ENCODE measurements around the gene SLC23A1.
A peak's percentile ranks its signal among the peaks of the same experiment; 100 is the strongest.
"Not testable (repeated sequence)": the region's sequence is repeated elsewhere in the genome, so short reads cannot be mapped to it uniquely, and the experiment has no call there.

The SLC23A1 gene

DNA sequence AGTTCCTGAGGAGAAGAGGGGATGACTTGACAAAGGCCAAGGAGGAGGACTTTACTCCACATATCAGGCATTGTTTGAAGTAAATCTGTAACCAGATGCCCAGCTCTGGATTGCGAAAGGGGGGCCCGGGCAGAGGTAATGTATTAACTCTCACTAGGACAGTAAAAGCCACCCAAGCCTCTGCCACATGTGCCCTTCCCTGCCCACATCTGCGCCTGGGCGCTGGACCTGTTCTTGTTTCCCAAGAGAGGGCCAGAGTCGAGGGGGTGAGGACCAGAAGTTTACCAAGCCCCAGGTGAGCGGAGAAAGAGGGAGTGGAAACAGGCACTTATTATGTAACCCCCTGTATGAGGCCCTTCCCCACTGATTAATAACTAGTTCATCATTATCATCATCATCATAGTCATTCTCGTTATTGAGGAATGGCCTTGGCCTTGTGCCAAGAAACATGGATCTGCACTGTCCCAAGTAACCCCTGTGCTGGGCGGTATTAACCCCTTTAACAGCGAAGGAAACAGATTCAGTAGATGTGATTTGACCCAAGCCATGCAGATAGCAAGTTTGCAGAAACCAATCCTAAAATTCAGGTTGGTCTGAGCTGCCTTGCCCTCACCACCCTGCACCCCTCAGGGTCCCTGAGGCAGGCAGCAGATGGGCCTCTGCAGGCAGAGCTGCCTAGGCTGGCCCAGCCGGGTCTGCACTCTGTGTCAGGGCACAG lies at the start of gene SLC23A1:
Gene SLC23A1 (minus strand): TSS at position 23 of the 718 bp plus-strand sequence. CDS start 44 bp downstream, outside the sequence.
- DNase-seq: no peak

DNA sequence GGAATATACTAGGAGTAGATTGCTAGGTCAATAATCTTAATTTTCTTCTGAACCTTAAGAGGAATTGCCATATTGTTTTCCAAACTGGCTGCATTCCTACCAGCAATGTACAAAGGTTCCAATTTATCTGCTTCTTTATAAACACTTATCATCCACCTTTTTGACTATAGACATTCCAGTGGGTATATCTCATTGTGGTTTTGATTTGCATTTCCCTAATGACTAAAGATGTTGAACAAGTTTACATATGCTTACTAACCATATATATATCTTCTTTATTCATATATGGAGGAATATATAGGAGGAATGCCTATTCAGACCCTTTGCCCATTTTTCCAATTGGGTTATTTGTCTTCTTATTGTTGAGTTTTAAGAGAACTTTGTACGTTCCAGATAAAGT lies 48.6 kb upstream of the SLC23A1 start:
- DNase-seq: no peak

DNA sequence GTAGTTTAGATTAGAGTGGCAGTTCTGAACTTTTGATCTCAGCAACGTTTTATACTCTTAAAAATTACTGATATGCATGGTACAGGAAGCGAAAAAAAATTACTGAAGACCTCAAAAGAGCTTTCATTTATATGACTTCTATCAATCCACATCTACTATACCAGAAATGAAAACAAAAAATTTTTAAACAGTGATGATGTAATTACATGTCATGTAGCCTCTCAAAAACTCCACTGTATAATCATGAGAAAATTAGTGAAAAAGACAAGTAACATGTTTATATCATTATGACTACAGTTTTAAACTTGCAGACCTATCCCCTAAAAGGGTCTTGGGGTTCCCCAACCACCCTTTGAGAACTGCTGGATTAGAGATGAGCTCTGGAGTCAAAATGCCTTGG lies 46.9 kb upstream of the SLC23A1 start:
- DNase-seq: no peak

DNA sequence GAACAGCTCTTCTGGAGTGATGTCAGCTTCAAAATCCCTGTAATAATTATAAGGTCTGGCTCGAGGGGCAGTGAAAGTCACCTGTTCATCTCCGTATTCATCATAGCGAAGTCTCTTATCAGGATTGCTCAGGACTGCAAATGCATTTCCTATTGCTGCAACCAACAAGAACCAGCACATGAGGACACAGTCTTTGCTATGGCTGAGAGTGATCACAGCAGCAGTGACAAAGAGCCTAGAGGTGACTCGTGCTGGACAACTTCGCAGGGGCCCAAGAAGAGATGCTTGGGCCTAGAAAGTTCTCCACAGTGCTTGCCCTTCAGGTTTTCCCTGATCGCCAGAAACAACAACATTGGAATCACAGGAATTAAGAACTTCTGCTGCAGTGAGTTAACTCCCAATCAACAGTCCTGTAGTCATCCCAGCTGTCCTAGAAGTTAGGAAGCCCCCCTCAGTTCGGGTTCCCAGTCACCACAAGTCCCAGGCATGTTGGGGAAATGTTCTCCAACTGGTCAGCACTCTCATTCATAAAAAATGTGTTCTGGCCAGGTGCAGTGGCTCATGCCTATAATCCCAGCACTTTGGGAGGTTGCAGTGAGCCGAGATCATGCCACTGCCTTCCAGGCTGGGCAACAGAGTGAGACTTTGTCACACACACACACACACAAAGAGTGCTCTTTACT lies 43.2 kb upstream of the SLC23A1 start:
- no peak for DNase-seq

DNA sequence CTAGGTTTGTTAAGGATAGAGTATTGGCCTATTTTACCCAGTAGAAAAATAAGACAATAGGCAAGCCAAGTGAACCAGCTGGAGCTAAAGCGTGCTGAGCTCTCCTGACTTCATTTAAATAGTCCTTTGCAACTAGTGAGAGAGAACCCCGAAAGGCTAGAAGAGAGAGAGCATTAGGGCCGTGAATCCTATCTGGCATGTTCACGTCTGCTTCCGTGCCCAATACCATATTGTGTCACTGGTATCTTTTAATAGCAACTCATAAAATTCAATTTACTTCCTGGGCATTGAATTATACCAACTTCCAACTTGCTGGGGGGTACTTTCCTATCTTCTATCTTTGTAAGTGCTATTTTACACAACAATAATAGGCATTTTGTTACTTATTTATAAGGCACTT lies 42.4 kb upstream of the SLC23A1 start:
- DNase-seq: no peak

DNA sequence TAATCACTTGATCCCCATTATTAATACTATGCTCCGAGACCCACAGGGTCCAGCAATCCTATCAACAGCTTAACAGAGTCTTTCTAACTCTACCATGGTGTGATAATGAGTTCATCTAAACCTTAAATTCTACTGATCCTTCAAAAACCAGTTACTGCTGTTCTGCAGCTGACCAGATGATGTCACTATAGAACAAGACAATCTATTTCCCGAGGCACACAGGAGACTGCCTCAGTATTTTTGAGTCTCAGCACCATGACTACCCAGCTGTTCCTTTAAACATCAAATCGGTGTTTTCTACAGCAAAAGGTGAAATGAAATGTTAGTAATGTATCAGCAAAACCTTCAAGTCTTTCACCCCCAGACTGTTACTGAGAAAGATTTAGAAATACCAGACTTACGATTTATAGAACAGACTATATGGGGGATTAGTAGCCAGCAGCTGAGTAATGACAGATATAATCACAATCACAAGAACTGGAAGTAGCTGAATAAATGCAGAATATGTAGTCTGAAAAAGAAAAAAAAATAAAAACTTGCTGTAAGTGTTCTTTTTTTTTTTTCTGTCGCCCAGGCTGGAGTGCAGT lies 39.3 kb upstream of the SLC23A1 start:
- DNase-seq: peak; percentile 56

DNA sequence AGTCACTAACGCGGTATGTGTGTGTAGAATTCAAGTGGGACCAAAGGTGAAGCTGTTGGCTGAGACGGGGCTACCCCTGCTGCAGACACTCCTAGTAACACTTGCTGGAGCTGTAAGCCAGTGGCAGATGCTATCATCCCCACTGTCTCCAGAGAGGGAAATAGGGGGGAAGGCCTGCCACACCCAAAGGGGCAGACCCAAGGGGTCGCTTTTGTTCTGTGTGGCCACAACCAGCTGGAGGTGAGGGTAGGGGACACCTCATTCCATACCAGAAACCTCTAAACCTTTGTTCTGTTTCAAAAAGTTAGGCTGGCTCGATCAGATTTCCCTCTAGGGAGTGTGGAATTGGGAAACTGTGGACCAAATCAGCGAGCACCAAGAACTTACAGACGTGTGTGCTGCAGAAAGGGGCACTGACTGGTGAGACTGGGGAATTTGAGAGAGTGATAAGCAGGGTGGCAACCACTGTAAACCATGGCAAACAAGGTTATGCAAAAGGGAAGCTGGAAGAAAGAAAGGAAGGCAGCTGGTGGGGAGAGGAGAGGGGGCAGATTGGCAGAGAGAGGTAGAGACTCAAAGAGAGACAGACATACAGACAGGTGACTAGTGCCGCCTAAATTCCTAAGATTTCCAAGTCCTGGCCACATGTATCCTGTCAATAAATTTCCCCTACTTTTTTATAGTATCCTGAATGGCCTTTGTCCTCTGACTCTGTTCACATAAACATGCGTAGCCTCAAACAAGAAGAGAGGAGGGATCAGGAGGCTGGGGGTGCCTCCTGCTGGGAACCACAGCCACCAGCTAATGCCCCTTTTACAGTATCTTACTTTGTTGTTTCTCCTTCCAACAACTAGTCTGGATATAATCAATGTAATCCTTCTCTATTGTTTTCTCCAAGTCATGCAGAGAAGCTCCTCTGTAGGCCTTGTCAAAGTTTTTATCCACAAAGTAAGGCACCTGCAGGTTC lies 36.4 kb upstream of the SLC23A1 start:
- no peak for DNase-seq

DNA sequence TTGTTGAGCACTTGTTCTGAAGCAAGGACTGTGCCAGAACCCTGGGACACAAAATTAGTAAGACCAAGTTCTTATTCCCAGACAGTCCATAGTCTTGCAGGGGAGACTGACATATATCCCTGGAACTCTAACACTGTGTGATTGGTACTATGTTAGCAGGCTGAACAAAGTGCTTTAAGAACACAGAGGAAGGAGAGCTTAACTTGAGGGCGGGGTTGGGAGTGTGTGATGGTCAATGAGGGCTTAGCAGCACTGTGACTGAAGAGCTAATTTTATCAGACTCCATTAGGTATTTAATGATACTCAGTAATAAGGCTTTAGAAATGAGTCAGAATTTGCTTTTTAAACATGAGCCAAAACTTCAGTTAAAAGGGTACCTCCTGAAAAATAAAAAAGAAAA lies 35.7 kb upstream of the SLC23A1 start:
- no peak for DNase-seq

DNA sequence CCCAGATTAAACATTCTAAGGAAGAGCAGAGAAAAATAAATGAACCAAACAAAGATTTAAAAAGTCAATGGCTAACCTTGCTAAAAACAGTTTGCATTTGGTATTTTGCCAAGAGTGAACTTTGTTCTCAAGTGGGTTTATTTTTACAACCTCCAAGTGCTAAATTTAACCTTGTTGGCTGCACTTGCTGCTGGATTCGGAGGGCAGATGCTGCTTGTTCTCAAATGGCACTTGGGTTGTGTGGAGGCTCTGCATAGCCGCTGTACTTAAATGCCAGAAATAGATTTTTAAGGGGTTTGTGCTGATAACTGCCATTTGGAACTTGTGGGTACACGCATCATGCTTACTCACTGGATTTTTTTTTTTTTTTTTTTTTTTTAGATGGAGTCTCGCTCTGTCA lies 34.1 kb upstream of the SLC23A1 start:
- peak; percentile 61 for DNase-seq

DNA sequence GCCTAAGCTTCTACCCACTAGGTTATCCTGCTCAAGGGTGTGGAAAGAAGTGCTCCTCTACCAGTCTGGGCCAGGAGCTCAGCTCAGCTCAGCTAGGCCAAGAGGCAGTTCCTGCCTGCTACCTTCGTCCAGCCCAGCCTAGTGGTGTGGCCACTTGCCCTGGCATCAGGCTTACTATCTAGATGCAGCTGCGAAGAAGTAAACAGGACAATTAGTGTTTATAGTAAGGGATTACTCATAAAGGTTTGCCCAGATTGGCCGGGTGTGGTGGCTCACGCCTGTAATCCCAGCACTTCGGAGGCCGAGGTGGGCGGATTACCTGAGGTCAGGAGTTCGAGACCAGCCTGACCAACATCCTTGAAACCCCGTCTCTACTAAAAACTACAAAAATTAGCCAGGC lies 33.6 kb upstream of the SLC23A1 start:
- no peak for DNase-seq

DNA sequence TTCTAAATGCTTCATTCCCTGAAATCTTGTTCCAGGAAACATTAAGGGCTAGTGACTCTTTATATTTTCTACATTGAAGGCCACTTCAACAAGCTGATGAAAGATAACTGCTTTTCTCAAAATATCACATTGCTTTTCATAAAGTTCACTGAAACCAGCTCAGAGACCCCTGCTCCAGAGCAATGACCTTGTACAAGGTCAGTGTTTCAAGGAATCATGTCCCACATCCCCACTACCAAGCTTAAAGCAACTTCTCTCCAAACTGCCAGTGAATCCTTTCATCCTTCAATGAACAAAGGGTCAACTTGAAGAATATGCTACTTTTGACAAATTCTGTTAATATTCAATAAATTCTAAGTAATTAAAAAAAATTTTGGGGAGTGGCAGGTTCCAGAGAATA lies 32.8 kb upstream of the SLC23A1 start:
- DNase-seq: no peak

DNA sequence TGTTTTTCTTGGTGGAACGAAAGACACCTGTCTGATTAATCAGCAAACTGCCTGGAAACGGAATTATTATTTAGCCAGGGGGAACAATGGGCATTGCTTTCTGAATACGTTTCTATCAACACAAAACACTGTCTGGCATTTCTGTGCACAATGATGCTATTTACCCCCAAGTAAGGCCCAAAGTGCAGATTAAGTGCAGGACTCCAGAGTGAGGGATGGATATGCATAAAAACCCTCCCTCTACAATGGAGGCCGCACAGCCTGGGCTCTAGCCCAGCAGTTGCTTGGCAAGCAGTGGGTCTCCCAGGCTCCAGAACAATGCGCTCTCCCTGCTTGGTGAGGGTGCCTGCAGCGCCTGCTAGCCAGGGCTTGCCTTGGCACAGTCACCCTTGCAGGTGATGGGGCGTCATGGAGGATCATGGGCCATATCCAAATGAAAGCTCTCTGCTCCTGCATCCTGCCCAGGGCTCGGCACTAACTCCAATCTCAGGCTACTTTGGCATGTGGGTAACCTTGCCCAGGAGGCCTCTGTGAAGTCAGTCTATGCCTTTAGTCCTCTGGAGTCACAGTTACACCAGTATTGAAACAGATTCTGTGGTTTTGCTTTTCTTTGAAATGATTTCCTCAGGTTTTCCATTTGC lies 32.2 kb upstream of the SLC23A1 start:
- peak; percentile 33 for DNase-seq

DNA sequence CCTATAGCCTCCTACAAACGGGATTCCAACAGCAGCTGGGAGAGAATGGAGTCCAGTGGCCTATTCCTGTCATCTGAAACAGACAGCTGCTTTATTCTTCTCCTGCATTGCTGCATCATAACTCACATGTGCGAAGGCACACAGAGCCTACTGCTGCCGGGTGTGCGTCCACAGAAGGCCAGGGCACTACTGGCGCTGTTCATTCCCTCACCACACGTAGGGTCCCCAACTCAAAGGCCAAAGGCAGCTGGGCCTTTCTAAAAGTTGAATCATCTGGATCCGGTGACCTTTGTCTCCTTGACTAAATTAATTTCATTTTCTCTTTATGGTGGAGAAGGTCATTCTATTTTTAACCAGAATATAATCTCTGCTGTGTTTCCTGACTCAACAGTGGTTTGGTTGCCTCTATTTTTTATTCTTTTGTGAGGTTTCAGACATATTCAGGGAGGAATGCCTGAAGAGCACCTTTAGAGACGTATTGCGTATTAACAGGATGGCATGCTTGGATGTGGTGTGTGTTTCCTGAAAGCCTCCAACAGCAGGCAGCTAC lies 31.6 kb upstream of the SLC23A1 start:
- DNase-seq: no peak

DNA sequence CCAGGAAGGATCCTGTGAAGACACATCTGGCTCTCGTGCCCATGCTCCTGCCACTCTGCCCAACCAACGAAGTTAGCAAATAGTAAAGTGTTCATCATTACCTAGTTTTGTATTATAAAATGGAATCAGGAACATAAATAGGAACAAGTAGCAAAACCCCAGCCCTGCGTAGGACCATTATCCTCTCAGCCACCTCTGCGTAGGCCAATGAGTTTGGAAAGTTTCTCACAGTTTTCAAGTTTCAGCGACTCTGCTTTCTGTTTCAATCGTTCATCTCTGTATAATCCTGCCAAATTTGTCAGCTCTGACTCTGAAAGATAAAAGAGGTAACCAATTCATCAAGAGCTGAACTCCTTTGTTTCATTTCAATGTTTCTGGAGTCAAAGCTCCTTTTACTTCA lies 30.9 kb upstream of the SLC23A1 start:
- DNase-seq: no peak

DNA sequence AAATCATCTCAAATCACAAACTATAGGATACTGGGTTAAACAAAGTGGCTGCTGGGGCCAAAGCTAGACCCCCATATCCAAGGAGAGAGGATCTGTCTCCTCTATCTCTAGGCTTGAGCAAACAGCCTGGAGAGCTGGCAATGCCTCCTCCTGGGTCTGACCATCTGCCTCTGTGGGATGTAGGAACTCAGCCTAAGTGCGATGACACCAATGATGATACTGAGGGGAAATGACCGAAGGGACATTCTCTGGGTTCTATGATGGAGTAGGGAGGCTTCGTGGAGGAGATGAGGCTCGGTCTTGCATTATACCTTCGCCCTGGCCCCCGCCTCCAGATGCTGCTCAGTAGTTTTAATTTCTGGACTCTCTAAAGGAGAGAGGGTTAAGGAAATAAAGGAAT lies 30.1 kb upstream of the SLC23A1 start:
- DNase-seq: no peak

DNA sequence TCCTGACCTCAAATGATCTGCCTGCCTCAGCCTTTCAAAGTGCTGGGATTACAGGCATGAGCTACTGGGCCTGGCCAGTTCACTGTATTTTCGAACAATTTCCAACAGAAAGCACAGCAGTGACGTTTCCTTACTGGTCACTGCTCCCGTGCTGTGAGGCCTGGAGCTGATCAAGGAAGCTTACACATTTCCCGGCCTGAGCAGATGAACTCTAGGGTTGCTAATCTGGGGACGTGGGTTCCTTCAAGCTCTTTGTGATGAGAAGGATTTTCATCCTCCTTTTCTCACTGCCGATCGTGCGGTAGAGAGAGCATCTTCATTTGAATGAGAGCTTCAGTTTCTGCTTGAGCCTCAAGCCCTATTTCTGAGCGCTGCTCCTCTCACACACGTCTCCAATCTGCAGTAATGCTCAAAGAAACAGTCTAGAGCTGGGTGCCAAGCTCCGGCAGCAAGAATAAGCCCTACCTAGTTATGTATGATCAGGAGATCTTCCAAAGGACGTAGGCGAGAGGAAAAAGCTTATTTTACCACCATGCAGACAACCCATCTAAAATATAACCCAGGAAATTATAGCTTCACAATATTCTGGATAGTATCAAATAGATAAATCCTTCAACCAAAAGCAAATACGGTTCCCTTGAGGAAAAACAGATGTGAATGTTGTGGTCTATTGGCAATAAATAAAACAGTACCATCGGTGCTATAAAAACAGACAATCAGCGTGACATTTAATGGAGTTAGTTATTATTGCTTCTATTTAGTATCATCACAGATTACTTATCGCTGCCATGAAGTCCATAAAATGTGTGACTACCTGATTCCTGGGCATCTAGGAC lies 28.1 kb upstream of the SLC23A1 start:
- no peak for DNase-seq

DNA sequence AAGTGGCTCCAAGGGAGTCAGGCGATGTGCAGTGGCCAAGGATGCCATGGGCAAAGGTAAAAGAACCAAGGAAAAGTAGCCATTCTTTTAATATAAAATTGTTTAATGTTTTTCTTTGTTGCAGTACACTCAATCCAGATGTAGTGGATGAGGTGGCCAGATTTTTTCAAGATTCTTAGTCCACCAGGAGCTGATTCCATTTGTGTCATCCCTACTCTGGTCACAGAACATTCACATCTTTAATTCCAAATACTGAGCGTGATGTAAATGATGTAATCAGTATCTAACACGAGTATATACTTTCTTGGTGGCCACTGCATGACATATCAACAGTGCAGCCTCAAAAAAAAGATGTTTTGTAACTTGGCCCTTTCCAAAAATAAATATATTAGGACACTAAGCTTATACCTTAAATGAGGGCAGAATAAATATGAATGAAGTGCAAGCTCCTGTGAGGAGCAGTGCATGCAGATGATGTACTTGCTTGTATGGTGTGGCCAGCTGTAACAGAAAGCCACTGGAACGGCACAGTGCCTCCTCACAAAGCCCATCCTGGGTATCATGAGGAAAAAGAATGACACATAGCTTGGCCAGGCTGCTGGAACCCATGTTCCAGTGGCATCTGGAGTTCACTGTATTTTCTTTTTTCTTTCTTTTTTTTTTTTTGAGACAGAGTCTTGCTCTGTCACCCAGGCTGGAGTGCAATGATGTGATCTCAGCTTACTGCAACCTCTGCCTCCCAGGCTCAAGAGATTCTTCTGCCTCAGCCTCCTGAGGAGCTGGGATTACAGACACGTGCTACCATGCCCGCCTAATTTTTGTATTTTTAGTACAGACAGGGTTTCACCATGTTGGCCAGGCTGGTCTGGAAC lies 27.3 kb upstream of the SLC23A1 start:
- DNase-seq: no peak

DNA sequence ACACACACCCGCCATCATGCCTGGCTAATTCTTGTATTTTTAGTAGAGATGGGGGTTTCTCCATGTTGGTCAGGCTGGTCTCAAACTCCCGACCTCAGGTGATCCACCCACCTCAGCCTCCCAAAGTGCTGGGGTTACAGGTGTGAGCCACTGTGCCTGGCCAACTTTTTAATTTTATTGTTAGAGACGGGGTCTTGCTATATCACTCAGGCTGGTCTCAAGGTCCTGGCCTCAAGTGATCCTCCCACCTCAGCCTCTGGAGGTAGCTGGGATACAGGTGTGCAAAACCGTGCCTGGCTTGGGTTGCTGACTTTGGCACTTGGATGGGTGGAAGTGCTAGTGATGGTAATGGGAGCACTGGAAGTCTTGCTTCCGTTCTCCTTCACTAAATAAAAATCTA lies 26.0 kb upstream of the SLC23A1 start:
- DNase-seq: not testable (repeated sequence)

DNA sequence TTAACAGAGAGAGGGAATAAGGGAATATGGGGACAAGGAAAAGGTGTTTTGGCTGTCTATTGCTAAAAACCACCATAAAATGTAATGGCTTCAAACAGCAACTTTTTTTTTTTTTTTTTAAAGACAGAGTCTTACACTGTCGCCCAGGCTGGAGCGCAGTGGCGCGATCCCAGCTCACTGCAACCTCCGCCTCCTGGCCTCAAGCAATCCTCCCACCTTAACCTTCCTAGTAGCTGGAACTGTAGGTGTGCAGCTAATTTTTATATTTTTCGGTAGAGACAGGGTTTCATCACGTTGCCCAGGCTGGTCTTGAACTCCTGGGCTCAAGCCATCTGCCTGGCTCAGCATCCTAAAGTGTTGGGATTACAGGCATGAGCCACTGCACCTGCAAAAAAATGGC lies 25.1 kb upstream of the SLC23A1 start:
- DNase-seq: no peak

DNA sequence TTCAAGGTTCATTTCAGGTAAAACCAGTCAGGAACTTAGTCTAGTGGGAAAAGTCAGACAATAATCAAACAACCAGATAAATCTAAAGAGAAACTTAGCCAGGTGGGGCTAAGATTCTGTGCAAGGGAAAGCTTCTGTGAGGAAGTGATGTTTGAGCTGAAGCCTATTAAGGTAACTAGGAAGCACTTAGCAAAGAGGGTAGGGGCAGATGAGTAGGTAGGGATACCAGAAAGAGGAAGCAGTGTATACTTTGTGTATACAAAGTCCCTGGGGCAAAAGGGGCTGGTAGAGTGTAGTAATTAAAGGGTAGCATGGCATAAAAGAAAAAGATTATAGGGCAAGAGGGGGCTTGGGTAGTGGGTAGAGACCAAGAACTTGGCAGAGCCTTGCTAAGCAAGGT lies 24.4 kb upstream of the SLC23A1 start:
- no peak for DNase-seq
